ENCODE data around the gene UBE2E2. TPM values are rescaled to one million over a fixed set of nuclear protein-coding genes. Genes with fewer than 3 reads are reported as not detected.
A peak's percentile ranks its signal among the peaks of the same experiment; 100 is the strongest.

UBE2E2 gene
- total and polyA plus RNA-seq, 2 donors (not counting 1 experiment from before 2014, with no cell fraction given) = 16.0 to 45.0 TPM

- H3K27ac Mint-ChIP-seq = no peak overlapping the region
- peaks cover 3 to 9% of the 10 kb centered on the region in 2 donors for H3K4me1 ChIP-seq (ENCODE audit: control insufficient read depth in 2 of 2, insufficient read depth in 2 of 2, low read length in 2 of 2)
- no peak overlapping the region for H3K4me3 ChIP-seq (ENCODE audit: control extremely low read depth in 1 of 5, extremely low read depth in 1 of 5, insufficient read depth in 1 of 5, low read depth in 2 of 5, low read length in 4 of 5)
- H3K4me1 Mint-ChIP-seq = peaks cover 31% of the 10 kb centered on the region
- H3K4me2 ChIP-seq (replicated peaks; ENCODE audit: low read depth, low read length, poor library complexity, severe bottlenecking) = no peak overlapping the region
- H3K79me2 ChIP-seq (ENCODE audit: control insufficient read depth, insufficient read depth, low read length) = peaks cover 39% of the 10 kb centered on the region
- no CpG with 5 or more reads among the region's 3 CpGs for WGBS (ENCODE audit: insufficient coverage)
- no peaks in the 10 kb centered on the region for H3K27me3 Mint-ChIP-seq
- intact Hi-C loops (cut with micrococcal nuclease) = no loop called here
- H3K9me3 Mint-ChIP-seq (ENCODE audit: insufficient read depth) = peaks cover 7% of the 10 kb centered on the region
- peaks cover 20% of the 10 kb centered on the region for H4K20me1 ChIP-seq (ENCODE audit: control insufficient read depth, insufficient read depth, low read length, poor library complexity, severe bottlenecking)
- H2AFZ ChIP-seq (ENCODE audit: insufficient read depth, low read depth, low read length, poor library complexity, severe bottlenecking) = no peak overlapping the region
- H3K36me3 ChIP-seq (replicated peaks in 1 of 2; ENCODE audit: control extremely low read depth in 1 of 2, control insufficient read depth in 1 of 2, extremely low read depth in 1 of 2, insufficient read depth in 2 of 2, low read length in 1 of 2) = no peaks in the 10 kb centered on the region
- no peak for TF ChIP-seq CTCF (IDR thresholded peaks at IDR 0.05)
- no peak for TF ChIP-seq EZH2 (IDR thresholded peaks at IDR 0.05; ENCODE audit: borderline replicate concordance, insufficient read depth, low read depth, low read length, poor library complexity, severe bottlenecking)
- DNase-seq (no peak), ATAC-seq (ENCODE audit: low read depth) (no peak)
- no peak overlapping the region for H3K9ac ChIP-seq (ENCODE audit: low read length)
- no peak overlapping the region for H3K4me3 Mint-ChIP-seq
- H3K27me3 ChIP-seq (replicated peaks in 1 of 4; ENCODE audit: control extremely low read depth in 1 of 4, control insufficient read depth in 3 of 4, insufficient read depth in 4 of 4, low read length in 3 of 4) = no peaks in the 10 kb centered on the region
- POLR2A ChIA-PET = no interaction called here
- CTCF ChIA-PET = interaction anchor here (0.9 to 1.3 kb wide), 2 partner anchors 8 to 11 kb away, joined by 3 read pairs; no protein-coding TSS in a partner anchor
- no peak overlapping the region for H3K27ac ChIP-seq (ENCODE audit: low read length in 2 of 2)
- H3K9me3 ChIP-seq (ENCODE audit: control extremely low read depth in 1 of 3, control insufficient read depth in 2 of 3, insufficient read depth in 1 of 3, low read length in 2 of 3) = peaks cover 0 to 8% (median 4%) of the 10 kb centered on the region in 3 donors
Measured at GRCh38 chr3:23425410-23425809, 222.3 kb downstream of the UBE2E2 start.

GRCh38 chr3:23430781-23431398, 227.8 kb downstream of the UBE2E2 start:
- WGBS (ENCODE audit: insufficient coverage) = 0% methylated on average over 1 of the region's 2 CpGs
- Mint-ChIP-seq H3K4me3 (peak overlapping the region; percentile 20), H3K27me3 (no peaks in the 10 kb centered on the region), H3K9me3 (ENCODE audit: insufficient read depth) (peaks cover 6% of the 10 kb centered on the region), H3K4me1 (peaks cover 35% of the 10 kb centered on the region), H3K27ac (no peak overlapping the region)
- ChIA-PET POLR2A (no interaction called here), CTCF (no interaction called here)
- no peak for TF ChIP-seq CTCF (IDR thresholded peaks at IDR 0.05)
- TF ChIP-seq EZH2 (IDR thresholded peaks at IDR 0.05; ENCODE audit: borderline replicate concordance, insufficient read depth, low read depth, low read length, poor library complexity, severe bottlenecking) = no peak
- peaks cover 19% of the 10 kb centered on the region for H4K20me1 ChIP-seq (ENCODE audit: control insufficient read depth, insufficient read depth, low read length, poor library complexity, severe bottlenecking)
- peaks cover 0 to 5% (median 4%) of the 10 kb centered on the region in 3 donors for H3K9me3 ChIP-seq (ENCODE audit: control extremely low read depth in 1 of 3, control insufficient read depth in 2 of 3, insufficient read depth in 1 of 3, low read length in 2 of 3)
- ATAC-seq (ENCODE audit: low read depth) (no peak), DNase-seq (no peak)
- no peaks in the 10 kb centered on the region for H3K27me3 ChIP-seq (replicated peaks in 1 of 4; ENCODE audit: control extremely low read depth in 1 of 4, control insufficient read depth in 3 of 4, insufficient read depth in 4 of 4, low read length in 3 of 4)
- H3K4me2 ChIP-seq (replicated peaks; ENCODE audit: low read depth, low read length, poor library complexity, severe bottlenecking) = peak overlapping the region; percentile 21
- peaks cover 44% of the 10 kb centered on the region for H3K79me2 ChIP-seq (ENCODE audit: control insufficient read depth, insufficient read depth, low read length)
- intact Hi-C loops (cut with micrococcal nuclease) = no loop called here
- no peak overlapping the region for H2AFZ ChIP-seq (ENCODE audit: insufficient read depth, low read depth, low read length, poor library complexity, severe bottlenecking)
- H3K36me3 ChIP-seq (replicated peaks in 1 of 2; ENCODE audit: control extremely low read depth in 1 of 2, control insufficient read depth in 1 of 2, extremely low read depth in 1 of 2, insufficient read depth in 2 of 2, low read length in 1 of 2) = no peaks in the 10 kb centered on the region
- H3K27ac ChIP-seq (ENCODE audit: low read length in 2 of 2) = no peak overlapping the region
- no peak overlapping the region for H3K4me3 ChIP-seq (ENCODE audit: control extremely low read depth in 1 of 5, extremely low read depth in 1 of 5, insufficient read depth in 1 of 5, low read depth in 2 of 5, low read length in 4 of 5)
- H3K4me1 ChIP-seq (ENCODE audit: control insufficient read depth in 2 of 2, insufficient read depth in 2 of 2, low read length in 2 of 2) = peaks cover 16 to 25% of the 10 kb centered on the region in 2 donors
- no peak overlapping the region for H3K9ac ChIP-seq (ENCODE audit: low read length)

Data from B cell (primary cell).